ENCODE data around the gene NLK.
"Not testable (repeated sequence)": the region's sequence is repeated elsewhere in the genome, so short reads cannot be mapped to it uniquely, and the experiment has no call there.

NLK gene

GRCh38 chr17:28076144-28076543 lies 33.7 kb downstream of the NLK start:
- no peak for FAIRE-seq

- not testable (repeated sequence) for FAIRE-seq
Observed at GRCh38 chr17:28077140-28077539, 34.7 kb downstream of the NLK start.

GRCh38 chr17:28078341-28079229 lies 36.1 kb downstream of the NLK start:
- FAIRE-seq, result no peak

DNA sequence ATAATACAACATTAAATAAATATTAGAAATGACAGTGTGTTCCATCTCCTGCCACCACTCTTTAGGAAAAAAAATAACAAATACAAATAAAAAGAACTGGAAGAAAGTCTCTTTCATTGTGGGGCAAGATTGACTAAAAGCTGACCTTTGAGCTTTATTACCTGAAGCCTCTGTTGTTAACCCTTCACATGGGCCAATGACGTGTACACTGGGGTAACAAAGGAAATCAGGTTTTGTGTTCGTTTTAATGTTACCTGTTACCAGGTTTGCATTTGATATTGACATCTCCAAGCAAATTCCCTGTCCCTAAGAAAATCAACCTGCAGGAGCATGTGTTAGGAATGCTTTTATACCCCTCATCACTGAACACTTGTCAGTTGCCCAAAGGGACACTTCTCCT lies 39.0 kb downstream of the NLK start:
- FAIRE-seq, result no peak

GRCh38 chr17:28085766-28086165 lies 43.3 kb downstream of the NLK start:
- no peak for FAIRE-seq

DNA sequence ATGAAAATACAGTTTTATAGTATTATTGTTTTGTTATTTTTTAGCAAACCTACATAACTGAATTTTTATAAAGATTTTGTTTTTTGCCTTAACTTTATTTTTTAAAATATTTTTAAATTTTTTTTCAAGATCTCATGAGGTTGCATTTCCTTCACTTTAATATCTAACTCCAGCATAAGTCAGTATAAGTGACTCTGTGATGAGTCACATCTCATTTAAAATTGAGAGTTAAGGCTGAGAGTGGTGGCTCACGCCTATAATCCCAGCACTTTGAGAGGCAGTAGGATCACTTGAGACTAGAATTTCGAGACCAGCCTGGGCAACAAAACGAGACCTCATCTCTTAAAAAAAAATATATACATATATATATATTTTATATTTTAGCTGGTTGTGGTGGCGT lies 44.0 kb downstream of the NLK start:
- FAIRE-seq, result no peak

- FAIRE-seq, result no peak
Observed at GRCh38 chr17:28087743-28088142, 45.3 kb downstream of the NLK start.

GRCh38 chr17:28090551-28090950 lies 48.1 kb downstream of the NLK start:
- FAIRE-seq, result no peak

GRCh38 chr17:28092088-28092487 lies 49.6 kb downstream of the NLK start:
- FAIRE-seq, result no peak

DNA sequence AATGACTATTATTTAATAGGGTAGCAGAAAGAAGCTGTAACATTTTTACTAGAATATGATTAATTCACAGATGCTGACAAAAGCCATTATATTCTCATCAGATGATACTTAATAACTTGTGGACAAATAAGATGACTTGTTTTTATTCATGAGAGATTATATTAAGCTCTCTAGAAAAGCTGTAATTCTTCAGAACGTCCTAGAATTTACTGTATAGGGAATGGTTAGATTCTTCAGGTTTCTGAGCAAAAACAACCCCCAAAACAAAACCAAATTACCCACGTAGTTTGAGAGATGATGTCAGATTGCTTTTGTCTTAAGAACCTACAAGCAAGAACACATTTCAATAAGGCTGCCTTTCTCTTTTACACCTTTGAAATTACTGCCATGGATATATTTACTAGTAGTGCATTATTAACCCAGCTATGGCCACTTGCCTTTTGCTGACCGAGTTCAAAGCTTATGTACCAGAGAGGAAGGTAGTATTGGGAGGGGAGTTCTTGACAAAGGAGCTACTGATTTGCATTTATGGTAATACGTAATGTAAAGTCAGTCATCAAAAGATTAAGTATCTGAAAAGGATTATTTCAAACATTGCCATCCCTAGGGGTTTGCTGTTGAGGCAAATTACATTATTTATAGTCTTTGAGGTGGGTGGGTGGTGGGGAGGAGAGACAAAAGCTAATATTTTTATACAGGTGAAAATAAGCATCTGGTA lies 51.7 kb downstream of the NLK start:
- no peak for FAIRE-seq

GRCh38 chr17:28096756-28097155 lies 54.3 kb downstream of the NLK start:
- FAIRE-seq, result no peak

GRCh38 chr17:28097254-28097653 lies 54.8 kb downstream of the NLK start:
- no peak for FAIRE-seq

GRCh38 chr17:28097901-28098300 lies 55.4 kb downstream of the NLK start:
- FAIRE-seq, result no peak

DNA sequence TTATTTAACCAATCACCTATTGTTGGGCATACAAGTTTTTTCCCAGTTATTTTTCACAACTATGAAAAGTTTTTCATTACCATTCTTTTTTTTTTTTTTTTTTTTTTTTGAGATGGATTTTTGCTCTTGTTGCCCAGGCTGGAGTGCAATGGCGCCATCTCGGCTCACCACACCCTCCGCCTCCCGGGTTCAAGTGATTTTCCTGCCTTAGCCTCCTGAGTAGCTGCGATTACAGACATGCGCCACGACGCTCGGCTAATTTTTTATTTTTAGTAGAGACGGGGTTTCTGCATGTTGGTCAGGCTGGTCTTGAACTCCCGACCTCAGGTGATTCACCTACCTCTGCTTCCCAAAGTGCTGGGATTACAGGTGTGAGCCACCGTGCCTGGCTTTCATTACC lies 56.1 kb downstream of the NLK start:
- not testable (repeated sequence) for FAIRE-seq

- FAIRE-seq, result no peak
Observed at GRCh38 chr17:28100251-28100650, 57.8 kb downstream of the NLK start.

DNA sequence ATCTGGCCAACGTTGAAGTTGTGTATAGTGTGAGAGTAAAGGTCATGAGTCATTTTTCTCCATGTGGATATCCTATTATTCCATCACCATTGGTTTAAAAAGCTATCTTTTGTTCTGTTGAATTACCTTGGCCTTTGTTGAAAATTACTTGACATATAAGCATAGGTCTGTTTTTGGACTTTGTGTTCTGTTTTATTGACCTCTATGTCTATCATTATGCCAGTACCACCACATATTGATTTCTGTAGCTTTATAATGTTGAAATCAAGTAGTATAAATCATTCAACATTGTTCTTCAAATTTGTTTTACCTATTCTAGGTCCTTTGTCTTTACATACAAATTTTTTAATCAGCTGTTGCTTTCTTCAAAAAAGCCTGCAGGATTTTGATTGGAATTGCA lies 58.5 kb downstream of the NLK start:
- FAIRE-seq, result no peak

GRCh38 chr17:28101919-28102318 lies 59.4 kb downstream of the NLK start:
- peak; percentile 8 for FAIRE-seq

- no peak for FAIRE-seq
Observed at GRCh38 chr17:28105501-28105900, 63.0 kb downstream of the NLK start.

- no peak for FAIRE-seq
Observed at GRCh38 chr17:28110184-28110583, 67.7 kb downstream of the NLK start.

- no peak for FAIRE-seq
Observed at GRCh38 chr17:28112181-28112580, 69.7 kb downstream of the NLK start.

DNA sequence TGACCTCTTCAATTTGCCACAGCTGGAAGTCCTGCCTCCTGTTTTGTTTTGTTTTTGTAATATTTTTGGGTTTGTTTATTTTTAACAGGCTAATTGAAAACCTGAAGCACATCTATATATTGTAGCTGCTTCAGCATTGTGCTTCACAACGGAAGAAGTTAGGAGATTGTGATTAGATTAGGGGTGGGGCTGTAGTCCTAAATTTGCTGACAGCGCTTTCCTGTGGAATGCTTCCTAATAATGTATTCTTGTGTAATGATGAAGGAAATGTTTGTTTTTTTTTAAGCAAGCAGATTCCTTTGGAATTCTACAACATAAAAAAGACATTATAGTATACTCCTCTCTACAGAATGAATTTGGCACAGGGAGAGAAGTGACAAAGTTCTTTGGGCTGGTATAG lies 70.1 kb downstream of the NLK start:
- FAIRE-seq, result peak; percentile 84

- no peak for FAIRE-seq
Observed at GRCh38 chr17:28113269-28113668, 70.8 kb downstream of the NLK start.

- no peak for FAIRE-seq
Observed at GRCh38 chr17:28115046-28115445, 72.6 kb downstream of the NLK start.

DNA sequence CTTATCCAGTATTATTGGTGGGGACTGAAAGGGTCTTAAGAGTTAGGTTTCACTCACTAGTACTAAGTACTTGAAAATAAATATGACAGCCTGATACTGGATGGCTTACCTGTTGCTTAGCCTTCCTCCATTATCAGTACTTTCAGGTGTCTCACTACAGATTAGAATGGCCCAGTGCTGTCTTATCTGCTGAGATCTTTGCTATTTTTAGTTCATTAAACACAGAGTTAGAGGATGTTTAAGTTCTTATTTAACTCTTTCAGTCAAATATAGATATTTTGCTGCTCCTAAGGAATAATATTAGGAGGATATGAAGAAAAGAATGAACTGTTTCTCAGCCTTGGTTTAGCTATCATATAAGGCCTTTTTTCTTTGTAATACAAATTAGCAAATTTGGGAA lies 74.8 kb downstream of the NLK start:
- no peak for FAIRE-seq

Data from endometrium (tissue), 2 donors.